ENCODE measurements around the gene CCR9.

GRCh38 chr3:45952456-45952855 lies 66.1 kb downstream of the CCR9 start:
- TF ChIP-seq, protein P1, sequence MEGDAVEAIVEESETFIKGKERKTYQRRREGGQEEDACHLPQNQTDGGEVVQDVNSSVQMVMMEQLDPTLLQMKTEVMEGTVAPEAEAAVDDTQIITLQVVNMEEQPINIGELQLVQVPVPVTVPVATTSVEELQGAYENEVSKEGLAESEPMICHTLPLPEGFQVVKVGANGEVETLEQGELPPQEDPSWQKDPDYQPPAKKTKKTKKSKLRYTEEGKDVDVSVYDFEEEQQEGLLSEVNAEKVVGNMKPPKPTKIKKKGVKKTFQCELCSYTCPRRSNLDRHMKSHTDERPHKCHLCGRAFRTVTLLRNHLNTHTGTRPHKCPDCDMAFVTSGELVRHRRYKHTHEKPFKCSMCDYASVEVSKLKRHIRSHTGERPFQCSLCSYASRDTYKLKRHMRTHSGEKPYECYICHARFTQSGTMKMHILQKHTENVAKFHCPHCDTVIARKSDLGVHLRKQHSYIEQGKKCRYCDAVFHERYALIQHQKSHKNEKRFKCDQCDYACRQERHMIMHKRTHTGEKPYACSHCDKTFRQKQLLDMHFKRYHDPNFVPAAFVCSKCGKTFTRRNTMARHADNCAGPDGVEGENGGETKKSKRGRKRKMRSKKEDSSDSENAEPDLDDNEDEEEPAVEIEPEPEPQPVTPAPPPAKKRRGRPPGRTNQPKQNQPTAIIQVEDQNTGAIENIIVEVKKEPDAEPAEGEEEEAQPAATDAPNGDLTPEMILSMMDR (IDR thresholded peaks at IDR 0.05; ENCODE audit: insufficient read depth, low read depth, low read length) = no peak
- TF ChIP-seq EZH2 (IDR thresholded peaks at IDR 0.05; ENCODE audit: insufficient read depth, low read length) = no peak

Data from astrocyte (in vitro differentiated cells and primary cell).